ENCODE data around the gene CHST2.

Gene CHST2

DNA sequence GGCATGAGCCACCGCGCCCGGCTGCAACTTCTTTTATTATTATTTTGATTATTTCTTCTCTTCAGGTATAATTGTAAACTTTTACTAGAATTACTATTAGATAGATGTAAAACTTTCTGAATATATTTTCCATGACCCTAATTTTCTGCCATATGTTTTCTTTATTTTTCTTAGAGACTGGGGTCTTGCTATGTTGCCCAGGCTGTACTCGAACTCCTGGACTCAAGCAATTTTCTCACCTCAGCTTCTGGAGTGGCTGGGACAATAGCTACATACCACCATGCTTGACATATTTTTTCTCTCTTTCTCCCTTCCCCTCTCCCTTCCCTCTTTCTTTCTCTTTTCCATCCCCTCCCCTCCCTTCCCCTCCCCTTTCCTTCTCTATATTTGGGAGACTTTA lies 29.6 kb upstream of the CHST2 start:
- ATAC-seq = no peak
- H3K36me3 Mint-ChIP-seq (ENCODE audit: low read depth) = no peaks in the 10 kb centered on the region
- H3K4me1 Mint-ChIP-seq = no peaks in the 10 kb centered on the region
- no peaks in the 10 kb centered on the region for H3K9me3 Mint-ChIP-seq
- no peak for DNase-seq
- H3K4me3 Mint-ChIP-seq = no peak overlapping the region
- H3K27me3 Mint-ChIP-seq = no peaks in the 10 kb centered on the region
- H3K27ac Mint-ChIP-seq = no peak overlapping the region

DNA sequence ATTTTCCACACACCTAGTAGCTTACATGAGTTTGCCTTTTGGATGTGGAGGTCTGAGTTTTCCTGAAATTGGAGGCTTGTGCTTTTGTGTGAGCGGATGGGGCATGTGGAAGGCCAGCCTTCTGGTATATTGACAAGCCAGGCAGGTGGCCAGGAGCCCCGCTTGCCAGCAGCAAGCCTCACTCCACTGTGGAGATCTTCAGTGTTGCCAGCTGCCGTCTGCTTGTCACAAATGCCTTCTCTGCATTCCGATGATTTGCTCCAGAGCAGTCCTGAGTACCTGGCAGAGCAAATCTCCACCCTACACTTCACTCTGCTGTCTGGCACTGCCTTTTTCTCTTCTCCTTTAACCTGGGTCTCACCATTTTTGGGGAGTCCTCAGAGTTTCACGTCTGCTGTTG lies 29.1 kb upstream of the CHST2 start:
- H3K27ac Mint-ChIP-seq = no peak overlapping the region
- no peaks in the 10 kb centered on the region for H3K27me3 Mint-ChIP-seq
- ATAC-seq (no peak), DNase-seq (no peak)
- H3K4me3 Mint-ChIP-seq = no peak overlapping the region
- no peaks in the 10 kb centered on the region for H3K36me3 Mint-ChIP-seq (ENCODE audit: low read depth)
- H3K9me3 Mint-ChIP-seq = no peaks in the 10 kb centered on the region
- H3K4me1 Mint-ChIP-seq = no peaks in the 10 kb centered on the region

DNA sequence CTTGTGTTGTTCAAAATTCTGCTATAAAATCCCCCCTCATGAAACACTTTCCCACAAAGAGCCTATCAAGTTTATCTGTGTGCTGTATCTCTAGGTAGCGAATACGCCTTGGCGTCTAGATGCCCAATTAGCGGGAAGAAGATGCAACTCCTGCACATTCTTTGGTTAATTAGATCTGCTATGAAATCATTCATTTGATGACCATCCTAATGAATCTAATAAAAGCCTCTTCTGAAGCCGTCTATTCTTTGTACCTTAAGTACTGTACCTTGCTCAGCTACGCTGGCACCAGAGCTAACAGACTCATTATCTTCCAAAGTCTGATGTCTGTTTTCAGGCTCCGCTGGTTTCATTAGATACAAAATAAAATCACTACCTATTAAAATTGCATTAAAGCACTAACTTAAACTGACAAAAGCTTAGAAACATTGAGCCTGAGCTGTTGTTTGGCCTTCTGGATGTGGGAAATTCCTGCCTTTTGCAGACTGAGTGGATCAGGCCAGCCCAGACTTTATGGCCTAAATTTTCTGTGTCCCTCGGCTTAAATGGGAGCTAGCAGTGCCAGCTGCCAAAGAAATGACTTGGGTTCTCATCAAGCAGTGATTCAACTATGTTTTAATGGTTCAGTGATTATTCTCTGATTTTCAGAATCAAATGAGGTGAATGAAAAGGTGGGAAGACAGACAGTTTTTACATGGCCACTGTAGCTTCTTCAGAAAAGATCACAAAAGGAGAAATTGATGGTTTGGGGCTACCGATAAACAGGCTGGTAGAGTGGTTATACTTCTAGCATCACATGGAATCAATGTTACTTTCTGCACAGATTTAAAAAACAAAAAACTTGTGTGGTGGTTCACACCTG lies 28.4 kb upstream of the CHST2 start:
- Mint-ChIP-seq H3K4me3 (no peak overlapping the region), H3K36me3 (ENCODE audit: low read depth) (no peaks in the 10 kb centered on the region), H3K4me1 (no peaks in the 10 kb centered on the region), H3K27ac (no peak overlapping the region), H3K9me3 (no peaks in the 10 kb centered on the region), H3K27me3 (no peaks in the 10 kb centered on the region)
- no peak for ATAC-seq
- no peak for DNase-seq

DNA sequence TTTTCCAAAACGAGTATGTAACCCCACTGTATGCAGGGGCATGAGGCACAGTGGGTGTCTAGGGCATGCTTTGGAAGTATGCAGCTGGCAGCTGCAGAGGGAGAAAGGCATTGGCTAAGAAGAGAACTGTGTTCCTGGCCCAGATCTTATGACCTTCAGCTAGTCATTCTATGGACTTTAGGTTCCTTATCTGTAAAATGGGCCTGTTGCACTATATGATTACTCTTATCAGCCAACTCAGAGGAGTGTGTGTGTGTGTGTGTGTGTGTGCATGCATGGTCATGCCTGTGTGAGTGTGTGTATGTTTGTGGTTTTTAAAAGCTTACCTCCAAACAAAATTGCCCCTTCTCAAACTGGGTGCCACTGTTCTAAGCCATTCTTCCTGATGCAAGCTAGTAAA lies 27.4 kb upstream of the CHST2 start:
- no peak for DNase-seq
- no peak for ATAC-seq
- no peaks in the 10 kb centered on the region for H3K9me3 Mint-ChIP-seq

DNA sequence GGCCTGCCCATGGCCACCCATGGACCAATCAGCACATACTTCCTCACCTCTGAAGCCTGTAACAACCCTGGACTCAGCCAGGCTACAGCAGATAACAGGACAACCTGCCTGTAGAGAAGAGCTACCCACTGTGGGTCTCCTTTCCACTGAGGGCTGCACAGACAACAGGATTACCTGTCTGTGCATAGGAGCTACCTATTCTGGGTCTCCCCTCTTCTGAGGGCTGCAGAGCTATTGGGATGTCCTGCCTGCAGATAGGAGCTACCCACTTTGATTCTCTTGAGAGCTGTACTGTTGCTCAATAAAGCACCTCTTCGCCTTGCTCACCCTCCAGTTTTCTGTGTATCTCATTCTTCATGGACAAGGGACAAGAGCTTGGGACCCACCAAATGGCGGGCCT lies 23.8 kb upstream of the CHST2 start:
- H3K36me3 Mint-ChIP-seq (ENCODE audit: low read depth) = no peaks in the 10 kb centered on the region
- no peaks in the 10 kb centered on the region for H3K27me3 Mint-ChIP-seq
- ATAC-seq (no peak), DNase-seq (no peak)
- H3K27ac Mint-ChIP-seq = no peak overlapping the region
- H3K9me3 Mint-ChIP-seq = no peaks in the 10 kb centered on the region
- no peak overlapping the region for H3K4me3 Mint-ChIP-seq
- no peaks in the 10 kb centered on the region for H3K4me1 Mint-ChIP-seq

More for the DNA sequence above, 27.4 kb upstream of the CHST2 start:
- no peaks in the 10 kb centered on the region for H3K36me3 Mint-ChIP-seq (ENCODE audit: low read depth)
- no peaks in the 10 kb centered on the region for H3K4me1 Mint-ChIP-seq
- H3K27me3 Mint-ChIP-seq = no peaks in the 10 kb centered on the region
- H3K27ac Mint-ChIP-seq = no peak overlapping the region
- H3K4me3 Mint-ChIP-seq = no peak overlapping the region

DNA sequence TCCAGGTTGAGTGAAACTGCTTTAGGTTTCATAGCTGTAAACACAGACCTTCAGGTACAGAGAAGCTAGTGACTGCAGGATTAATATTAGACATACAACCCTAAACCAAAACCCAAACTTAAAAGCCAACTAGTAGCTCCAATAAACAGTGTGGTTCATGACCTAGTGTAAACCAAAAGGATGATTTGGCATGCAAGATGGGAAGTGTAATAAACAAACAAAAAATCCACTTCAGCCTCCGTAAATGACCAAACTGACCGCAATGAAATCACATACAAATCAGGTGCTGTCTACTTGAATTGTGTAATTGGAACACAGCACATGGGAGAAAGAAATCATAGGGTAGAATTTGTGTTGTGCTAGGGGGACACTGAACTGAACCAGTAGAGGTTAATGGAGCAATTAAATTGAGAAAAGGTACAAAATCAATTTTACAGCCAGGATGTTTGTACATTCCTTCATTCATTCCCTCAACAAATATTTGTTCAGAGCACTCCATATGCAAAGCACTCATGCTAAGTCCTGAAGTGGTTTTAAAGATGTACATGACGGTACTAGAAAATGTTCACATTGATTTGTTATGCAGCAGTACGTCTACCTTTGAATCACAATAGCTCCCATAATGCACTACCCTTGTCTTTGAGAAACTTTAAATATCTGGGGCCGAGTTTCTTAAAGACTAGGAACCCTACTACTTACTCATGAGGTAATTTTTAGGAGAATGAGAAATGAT lies 21.4 kb upstream of the CHST2 start:
- ATAC-seq (no peak), DNase-seq (no peak)
- H3K27me3 Mint-ChIP-seq = no peaks in the 10 kb centered on the region
- H3K9me3 Mint-ChIP-seq = no peaks in the 10 kb centered on the region
- no peak overlapping the region for H3K27ac Mint-ChIP-seq
- H3K4me3 Mint-ChIP-seq = no peak overlapping the region
- H3K36me3 Mint-ChIP-seq (ENCODE audit: low read depth) = no peaks in the 10 kb centered on the region
- H3K4me1 Mint-ChIP-seq = peaks cover under 1% of the 10 kb centered on the region

DNA sequence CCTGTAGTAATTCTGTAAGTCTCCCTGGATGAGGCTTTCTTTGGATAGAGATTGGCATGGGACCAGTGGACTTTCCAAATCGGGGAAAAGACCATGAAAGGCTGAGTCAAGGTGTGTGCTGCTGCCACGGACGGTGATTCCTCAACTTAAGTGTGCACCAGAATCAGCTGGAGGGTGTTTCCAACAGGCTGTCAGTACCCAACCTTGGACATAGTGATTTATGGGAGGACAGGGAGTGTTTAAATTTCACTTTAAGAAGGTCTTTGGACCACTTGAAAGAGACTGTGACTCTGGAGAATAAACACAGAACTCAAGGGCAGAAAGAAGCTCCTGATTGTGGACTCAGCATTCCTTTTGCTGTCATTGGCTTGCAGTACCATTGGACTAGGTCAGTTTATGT lies 20.4 kb upstream of the CHST2 start:
- no peak overlapping the region for H3K4me3 Mint-ChIP-seq
- no peaks in the 10 kb centered on the region for H3K36me3 Mint-ChIP-seq (ENCODE audit: low read depth)
- H3K4me1 Mint-ChIP-seq = peaks cover 6% of the 10 kb centered on the region
- no peak for DNase-seq
- H3K27me3 Mint-ChIP-seq = no peaks in the 10 kb centered on the region
- no peak for ATAC-seq
- no peak overlapping the region for H3K27ac Mint-ChIP-seq
- H3K9me3 Mint-ChIP-seq = peaks cover 4% of the 10 kb centered on the region

DNA sequence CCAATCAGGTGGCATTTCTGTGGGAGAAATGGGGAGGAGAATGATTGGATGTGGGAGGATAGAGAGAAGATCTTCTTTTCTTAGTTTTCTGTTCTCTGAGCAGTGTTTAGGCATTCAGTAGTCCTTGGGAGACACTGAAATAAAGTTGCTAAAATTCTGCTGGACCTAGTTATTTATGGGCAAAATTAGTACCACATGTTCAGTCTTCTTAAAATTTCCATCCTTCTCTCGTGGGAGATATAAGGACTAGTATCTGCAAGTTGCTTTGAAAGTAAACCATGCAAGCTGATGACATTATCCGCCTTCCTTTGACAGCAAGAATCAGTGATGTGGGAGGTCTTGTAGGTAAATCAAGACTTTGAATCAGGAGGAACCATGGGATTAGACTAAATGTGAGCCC lies 19.9 kb upstream of the CHST2 start:
- H3K4me3 Mint-ChIP-seq = no peak overlapping the region
- peaks cover 6% of the 10 kb centered on the region for H3K9me3 Mint-ChIP-seq
- no peak overlapping the region for H3K27ac Mint-ChIP-seq
- ATAC-seq (no peak), DNase-seq (no peak)
- no peaks in the 10 kb centered on the region for H3K36me3 Mint-ChIP-seq (ENCODE audit: low read depth)
- no peaks in the 10 kb centered on the region for H3K27me3 Mint-ChIP-seq
- H3K4me1 Mint-ChIP-seq = peaks cover 6% of the 10 kb centered on the region

DNA sequence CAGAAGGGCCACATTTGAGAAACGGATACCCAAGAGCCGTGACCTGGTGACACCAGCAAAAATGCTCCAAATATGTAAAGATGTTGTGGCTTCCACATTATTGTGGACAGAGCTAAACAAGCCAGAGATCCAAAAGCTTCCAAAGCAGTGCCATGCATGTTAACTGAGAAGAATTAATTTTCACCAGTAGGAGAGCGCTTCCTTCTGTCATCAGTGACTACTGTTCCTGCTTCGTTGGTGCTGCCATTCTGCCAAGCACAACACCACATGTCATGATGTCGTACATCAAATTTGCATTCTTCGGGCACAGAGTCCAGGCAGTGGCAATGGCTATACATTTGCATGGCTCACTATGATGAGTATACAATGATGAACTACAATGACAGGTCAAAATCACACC lies 19.1 kb upstream of the CHST2 start:
- H3K4me1 Mint-ChIP-seq = peaks cover 6% of the 10 kb centered on the region
- no peak overlapping the region for H3K27ac Mint-ChIP-seq
- no peak for DNase-seq
- no peak for ATAC-seq
- peaks cover 12% of the 10 kb centered on the region for H3K9me3 Mint-ChIP-seq
- H3K27me3 Mint-ChIP-seq = no peaks in the 10 kb centered on the region
- H3K4me3 Mint-ChIP-seq = no peak overlapping the region
- H3K36me3 Mint-ChIP-seq (ENCODE audit: low read depth) = no peaks in the 10 kb centered on the region

DNA sequence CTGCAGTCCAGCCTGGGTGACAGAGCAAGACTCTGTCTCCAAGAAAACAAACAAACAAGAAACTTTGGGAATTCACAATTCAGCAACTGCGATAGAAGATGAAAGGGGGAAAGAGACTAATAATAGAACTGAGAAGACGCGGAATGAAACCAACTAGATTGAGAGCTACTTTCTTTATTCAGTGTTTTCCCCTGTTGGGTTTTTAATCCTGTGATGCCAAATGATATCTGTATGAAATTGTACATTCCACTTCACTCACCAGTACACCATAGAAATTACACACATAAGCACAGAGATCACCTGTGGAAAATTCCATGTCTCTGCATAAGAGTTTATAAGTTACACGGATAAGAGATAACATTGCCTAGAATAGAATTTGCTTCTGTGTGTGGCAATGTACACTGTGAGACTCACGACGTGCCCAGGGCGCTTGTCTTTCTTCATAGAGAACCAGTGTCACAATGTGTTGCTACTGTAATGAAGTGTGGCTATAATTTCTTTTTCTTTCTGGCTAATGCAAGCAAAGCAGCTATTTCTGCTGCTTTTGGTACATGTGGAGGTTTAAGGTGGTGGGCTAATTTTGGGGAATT lies 17.7 kb upstream of the CHST2 start:
- DNase-seq (no peak), ATAC-seq (no peak)
- H3K27me3 Mint-ChIP-seq = no peaks in the 10 kb centered on the region
- H3K9me3 Mint-ChIP-seq = peaks cover 23% of the 10 kb centered on the region
- no peak overlapping the region for H3K27ac Mint-ChIP-seq
- peaks cover 6% of the 10 kb centered on the region for H3K4me1 Mint-ChIP-seq
- peaks cover 1% of the 10 kb centered on the region for H3K36me3 Mint-ChIP-seq (ENCODE audit: low read depth)
- no peak overlapping the region for H3K4me3 Mint-ChIP-seq

DNA sequence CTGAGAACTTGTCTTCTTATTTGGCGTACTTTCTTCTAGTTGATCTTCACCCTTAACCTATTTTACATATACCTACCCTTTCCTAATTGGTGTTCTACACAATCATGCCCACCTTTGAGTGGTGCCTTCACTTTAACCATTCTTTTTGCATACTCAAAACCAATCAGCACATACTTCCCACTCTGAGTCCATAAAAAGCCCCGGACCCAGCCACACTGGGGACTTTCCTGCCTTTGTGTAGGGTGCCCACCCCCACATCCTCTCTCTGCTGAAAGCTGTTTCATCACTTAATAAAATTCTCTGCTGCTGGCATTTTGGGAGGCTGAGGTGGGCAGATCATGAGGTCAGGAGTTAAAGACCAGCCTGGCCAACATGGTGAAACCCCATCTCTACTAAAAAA lies 15.9 kb upstream of the CHST2 start:
- H3K27me3 Mint-ChIP-seq = no peaks in the 10 kb centered on the region
- no peak overlapping the region for H3K4me3 Mint-ChIP-seq
- no peak for DNase-seq
- no peak for ATAC-seq
- peaks cover 23% of the 10 kb centered on the region for H3K9me3 Mint-ChIP-seq
- H3K27ac Mint-ChIP-seq = no peak overlapping the region
- peaks cover 6% of the 10 kb centered on the region for H3K4me1 Mint-ChIP-seq
- peaks cover 1% of the 10 kb centered on the region for H3K36me3 Mint-ChIP-seq (ENCODE audit: low read depth)

DNA sequence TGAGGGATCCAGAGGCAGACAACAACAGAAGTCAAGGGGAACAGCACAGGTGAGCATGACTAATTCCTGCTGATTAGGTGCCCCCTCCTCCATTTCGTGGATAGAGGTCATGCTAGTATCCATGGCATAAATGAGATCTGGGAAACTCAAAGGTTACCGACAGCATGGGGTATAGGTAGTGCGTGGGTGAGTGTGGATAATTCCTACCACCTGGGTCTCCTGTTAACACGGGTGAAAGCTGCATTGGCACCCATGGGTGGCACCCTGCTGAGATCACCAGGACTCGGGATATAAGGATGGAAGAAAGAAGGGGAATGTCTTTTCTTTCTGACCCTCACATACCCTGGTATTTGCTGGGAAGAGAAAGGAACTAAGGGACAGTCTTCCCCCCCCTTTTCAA lies 14.4 kb upstream of the CHST2 start:
- ATAC-seq (no peak), DNase-seq (no peak)
- H3K27me3 Mint-ChIP-seq = no peaks in the 10 kb centered on the region
- no peak overlapping the region for H3K4me3 Mint-ChIP-seq
- peaks cover 23% of the 10 kb centered on the region for H3K9me3 Mint-ChIP-seq
- H3K36me3 Mint-ChIP-seq (ENCODE audit: low read depth) = peaks cover 1% of the 10 kb centered on the region
- peaks cover 6% of the 10 kb centered on the region for H3K4me1 Mint-ChIP-seq
- H3K27ac Mint-ChIP-seq = no peak overlapping the region

DNA sequence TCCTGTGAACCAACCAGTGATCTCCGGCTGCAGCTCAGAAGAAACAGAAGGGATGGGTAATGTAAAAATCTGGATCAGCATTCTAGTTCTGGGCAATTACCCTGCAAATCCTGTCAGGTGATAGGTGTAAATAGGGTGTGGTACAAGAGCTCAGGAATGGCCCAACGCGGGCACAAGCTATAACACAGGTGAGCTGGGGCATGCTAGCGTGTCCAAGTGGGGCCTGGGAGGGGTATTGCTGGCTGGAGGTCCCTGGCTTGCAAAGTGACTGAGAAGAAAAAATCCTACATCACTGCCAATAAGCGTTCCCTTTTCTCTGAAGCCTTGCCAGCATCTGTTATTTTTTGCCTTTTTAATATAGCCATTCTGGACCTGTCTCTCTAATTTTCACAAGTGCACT lies 9.7 kb upstream of the CHST2 start:
- Mint-ChIP-seq H3K4me3 (no peak overlapping the region), H3K27me3 (peaks cover 2% of the 10 kb centered on the region), H3K36me3 (ENCODE audit: low read depth) (peaks cover 1% of the 10 kb centered on the region), H3K9me3 (peaks cover 15% of the 10 kb centered on the region), H3K27ac (no peak overlapping the region), H3K4me1 (no peaks in the 10 kb centered on the region)
- no peak for DNase-seq
- ATAC-seq = no peak

DNA sequence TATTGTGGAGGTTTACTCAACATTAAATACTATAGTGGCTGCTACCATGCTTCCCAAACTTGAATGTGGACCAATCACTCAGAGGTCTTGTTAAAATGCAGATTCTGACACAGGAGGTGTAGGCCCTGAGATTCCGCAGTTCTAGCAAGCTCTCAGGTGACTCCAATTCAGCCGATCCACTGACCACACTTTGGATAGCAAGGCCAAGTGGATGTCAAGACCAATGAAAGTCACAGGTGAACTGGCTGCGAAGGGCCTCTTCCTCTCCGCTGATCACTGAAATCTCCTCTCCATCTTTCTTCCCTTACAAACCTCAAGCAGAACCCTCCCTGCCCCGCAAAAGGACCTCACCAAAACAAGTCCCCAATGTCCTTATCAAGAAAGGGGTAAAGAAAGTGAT lies 9.2 kb upstream of the CHST2 start:
- peaks cover 12% of the 10 kb centered on the region for H3K9me3 Mint-ChIP-seq
- H3K36me3 Mint-ChIP-seq (ENCODE audit: low read depth) = peaks cover 1% of the 10 kb centered on the region
- ATAC-seq (no peak), DNase-seq (no peak)
- H3K4me3 Mint-ChIP-seq = no peak overlapping the region
- no peaks in the 10 kb centered on the region for H3K4me1 Mint-ChIP-seq
- peaks cover 2% of the 10 kb centered on the region for H3K27me3 Mint-ChIP-seq
- no peak overlapping the region for H3K27ac Mint-ChIP-seq

DNA sequence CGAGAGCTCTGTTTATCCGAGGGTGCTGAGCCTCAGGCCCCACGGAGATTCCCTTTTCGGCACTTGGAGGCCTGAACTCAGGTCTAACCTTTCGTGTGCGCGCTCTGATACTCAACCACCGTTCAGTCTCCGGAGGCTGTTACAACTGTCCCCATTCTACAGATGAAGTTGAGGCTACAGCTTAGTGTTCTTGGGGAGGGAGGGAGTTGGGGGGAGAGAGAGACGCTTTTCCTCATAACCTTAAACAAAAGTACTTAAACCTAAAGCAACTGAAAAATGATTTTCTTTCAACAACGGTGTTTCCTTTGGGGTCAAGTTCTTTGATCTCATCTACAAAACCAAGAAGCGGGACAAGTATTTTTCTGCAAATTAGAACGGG lies 952 bp upstream of the CHST2 start:
- Mint-ChIP-seq H3K4me3 (peak overlapping the region; percentile 84), H3K4me1 (peaks cover 28% of the 10 kb centered on the region), H3K27ac (peak overlapping the region; percentile 56), H3K36me3 (ENCODE audit: low read depth) (peaks cover 2% of the 10 kb centered on the region), H3K27me3 (peaks cover 14% of the 10 kb centered on the region), H3K9me3 (no peaks in the 10 kb centered on the region)
- DNase-seq = no peak
- ATAC-seq = no peak
